Liver (tissue), 9 donors: ENCODE data around the gene SMC6. TPM values are rescaled to one million over a fixed set of nuclear protein-coding genes. Genes with fewer than 3 reads are reported as not detected.

ENCODE experiments used
- DNase-seq: peaks from one replicate; pipeline ENCODE4 v3.0.0-alpha.2; 2017; ENCODE audit warnings: low spot score
- H3K27ac ChIP-seq, 2 donors: one replicate each; pipeline ENCODE4 v1.7.0; 2013; ENCODE audit warnings: inconsistent platforms in 2 of 2, low read length in 2 of 2, control low read depth in 1 of 2, low read depth in 1 of 2, mild to moderate bottlenecking in 1 of 2
- H3K27me3 ChIP-seq, 4 donors: one replicate each; pipeline versions ENCODE4 v1.6.1 to v1.7.0; 2013; ENCODE audit warnings: low read length in 3 of 4, inconsistent platforms in 1 of 4, mild to moderate bottlenecking in 1 of 4, moderate library complexity in 1 of 4; ENCODE audit not compliant: control insufficient read depth in 4 of 4, insufficient read depth in 4 of 4
- H3K36me3 ChIP-seq, 4 donors: one replicate each; pipeline versions ENCODE4 v1.6.1 to v1.7.0; 2013; ENCODE audit warnings: low read length in 3 of 4, mild to moderate bottlenecking in 3 of 4, low read depth in 1 of 4, moderate library complexity in 1 of 4; ENCODE audit not compliant: control insufficient read depth in 4 of 4, insufficient read depth in 3 of 4
- H3K4me1 ChIP-seq, 4 donors: one replicate each; pipeline versions ENCODE4 v1.6.1 to v1.7.0; 2013; ENCODE audit warnings: low read length in 3 of 4, mild to moderate bottlenecking in 3 of 4, moderate library complexity in 1 of 4; ENCODE audit not compliant: control insufficient read depth in 4 of 4, insufficient read depth in 4 of 4
- H3K4me3 ChIP-seq, 3 donors: one replicate each; pipeline versions ENCODE4 v1.6.1 to v1.7.0; 2013; ENCODE audit warnings: low read length in 3 of 3, control low read depth in 1 of 3, low read depth in 1 of 3, mild to moderate bottlenecking in 1 of 3
- H3K9ac ChIP-seq, 2 donors: one replicate each; pipeline ENCODE4 v1.7.0; 2013; ENCODE audit warnings: low read length in 2 of 2, mild to moderate bottlenecking in 2 of 2, moderate library complexity in 2 of 2, control low read depth in 1 of 2, low read depth in 1 of 2
- H3K9me3 ChIP-seq, 4 donors: one replicate each; pipeline versions ENCODE4 v1.6.1 to v1.7.0; 2013; ENCODE audit warnings: low read length in 3 of 4; ENCODE audit not compliant: control insufficient read depth in 4 of 4
- EGR1 ChIP-seq, 2 donors: IDR thresholded peaks; 2 replicates each; pipeline ENCODE4 v1.6.1; 2016 to 2018; ENCODE audit warnings: antibody characterized with exemption in 2 of 2, low read depth in 2 of 2
- FOXA1 ChIP-seq: IDR thresholded peaks from 2 replicates; pipeline ENCODE4 v1.6.1; 2016; ENCODE audit warnings: antibody characterized with exemption
- FOXA2 ChIP-seq: IDR thresholded peaks from 2 replicates; pipeline ENCODE4 v1.6.1; 2016; ENCODE audit warnings: antibody characterized with exemption
- GABPA ChIP-seq, 2 donors: IDR thresholded peaks in 1 of 2; conservative IDR thresholded peaks in 1 of 2; 2 replicates each; pipeline ENCODE4 v1.6.1; 2016; ENCODE audit warnings: antibody characterized with exemption in 2 of 2, mild to moderate bottlenecking in 1 of 2, moderate library complexity in 1 of 2
- HNF4A ChIP-seq, 2 donors: conservative IDR thresholded peaks; 2 replicates each; pipeline ENCODE4 v1.6.1; 2016; ENCODE audit warnings: antibody characterized with exemption in 2 of 2, mild to moderate bottlenecking in 2 of 2
- HNF4G ChIP-seq: IDR thresholded peaks from 2 replicates; pipeline ENCODE4 v1.6.1; 2016; ENCODE audit warnings: antibody characterized with exemption
- JUND ChIP-seq, 2 donors: IDR thresholded peaks; 2 replicates each; pipeline ENCODE4 v1.6.1; 2016; ENCODE audit warnings: antibody characterized with exemption in 2 of 2
- NR2F2 ChIP-seq: IDR thresholded peaks from 2 replicates; pipeline ENCODE4 v1.6.1; 2016; ENCODE audit warnings: antibody characterized with exemption
- RAD21 ChIP-seq, 2 donors: IDR thresholded peaks; 2 replicates each; pipeline ENCODE4 v1.6.1; 2016; ENCODE audit warnings: antibody characterized with exemption in 2 of 2, mild to moderate bottlenecking in 2 of 2
- RXRA ChIP-seq, 2 donors: IDR thresholded peaks; 2 replicates each; pipeline ENCODE4 v1.6.1; 2017 to 2018; ENCODE audit warnings: antibody characterized with exemption in 2 of 2, mild to moderate bottlenecking in 1 of 2
- SP1 ChIP-seq: IDR thresholded peaks from 2 replicates; pipeline ENCODE4 v1.6.1; 2018; ENCODE audit warnings: antibody characterized with exemption, mild to moderate bottlenecking
- TAF1 ChIP-seq: conservative IDR thresholded peaks from 2 replicates; pipeline ENCODE4 v1.6.1; 2016; ENCODE audit warnings: antibody characterized with exemption, mild to moderate bottlenecking
- YY1 ChIP-seq: IDR thresholded peaks from 2 replicates; pipeline ENCODE4 v1.6.1; 2016; ENCODE audit warnings: antibody characterized with exemption, mild to moderate bottlenecking
- WGBS: extraction: QIAGEN DNeasy Blood & Tissue Kit; methylation state at CpG from one replicate; pipeline ENCODE4 v1.1.7; 2013; 5-methylcytosine and 5-hydroxymethylcytosine counted together
- polyA plus RNA-seq, 2 donors: library from polyadenylated mRNA; stranded (reverse) in 1 of 2; unstranded in 1 of 2; fragments of 200-250 nt in 1 of 2; fragments of >200 nt in 1 of 2; fragmentation: Nextera tagmentation in 1 of 2; extraction: Ambion mirVana in 1 of 2; gene quantifications; one replicate each; pipeline versions ENCODE4 v1.2.1 to v1.2.3, GENCODE V29; 2013 to 2015
- total RNA-seq, 2 donors: library from RNA; depleted of rRNA; stranded (reverse); fragments of >200 nt; gene quantifications; one replicate each; pipeline ENCODE4 v1.2.3, GENCODE V29; 2014
- TF ChIP-seq, protein P1 (sequence below): IDR thresholded peaks from 2 replicates; pipeline ENCODE4 v1.6.1; 2016; ENCODE audit warnings: antibody characterized with exemption, mild to moderate bottlenecking
- TF ChIP-seq, protein P2 (sequence below): IDR thresholded peaks from 2 replicates; pipeline ENCODE4 v1.6.1; 2016; ENCODE audit warnings: antibody characterized with exemption
- TF ChIP-seq, protein P3 (sequence below): fragments of 150-350 bp; IDR thresholded peaks from 2 replicates; pipeline ENCODE4 v1.5.1; 2017; ENCODE audit warnings: improper control_type of control experiment, low read depth, low read length; ENCODE audit not compliant: missing input control
- TF ChIP-seq, protein P4 (sequence below): IDR thresholded peaks from 2 replicates; pipeline ENCODE4 v1.6.1; 2016; ENCODE audit warnings: antibody characterized with exemption
- TF ChIP-seq, protein P5 (sequence below): IDR thresholded peaks from 2 replicates; pipeline ENCODE4 v1.6.1; 2016; ENCODE audit warnings: antibody characterized with exemption
- donor health status: healthy.
- donor health status: healthy.
- donor health status: healthy.
- donor health status: healthy.
- donor health status: healthy.

Gene SMC6
- total and polyA plus RNA-seq, 4 donors: 2.6 to 22.3 (median 11.0) TPM

DNA sequence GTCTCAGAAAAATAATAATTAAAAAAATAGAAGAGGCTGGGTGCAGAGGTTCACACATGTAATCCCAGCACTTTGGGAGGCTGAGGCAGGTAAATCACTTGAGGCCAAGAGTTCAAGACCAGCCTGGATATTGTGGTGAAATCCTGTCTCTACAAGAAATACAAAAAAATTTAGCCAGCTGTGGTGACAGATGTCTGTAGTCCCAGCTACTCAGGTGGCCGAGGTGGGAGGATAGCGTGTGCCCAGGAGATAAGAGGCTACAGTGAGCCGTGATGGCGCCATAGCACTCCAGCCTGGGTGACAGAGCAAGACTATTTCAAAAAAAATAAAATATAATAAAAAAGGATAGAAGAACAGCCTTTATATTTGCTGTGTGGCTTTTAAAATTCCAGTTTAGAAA, 35.9 kb downstream of the SMC6 start:
- Histone ChIP-seq H3K9ac (no peak overlapping the region), H3K4me1 (no peaks in the 10 kb centered on the region), H3K4me3 (no peak overlapping the region), H3K36me3 (peaks cover 5 to 68% (median 51%) of the 10 kb centered on the region in 4 donors), H3K9me3 (no peaks in the 10 kb centered on the region), H3K27ac (no peak overlapping the region), H3K27me3 (no peaks in the 10 kb centered on the region)
- WGBS: 94% methylated on average over 4 of the region's 4 CpGs
- no peak for DNase-seq
- TF ChIP-seq EGR1 (IDR thresholded peaks at IDR 0.05; ENCODE audit: low read depth in 2 of 2): no peak
- TF ChIP-seq, protein P1, sequence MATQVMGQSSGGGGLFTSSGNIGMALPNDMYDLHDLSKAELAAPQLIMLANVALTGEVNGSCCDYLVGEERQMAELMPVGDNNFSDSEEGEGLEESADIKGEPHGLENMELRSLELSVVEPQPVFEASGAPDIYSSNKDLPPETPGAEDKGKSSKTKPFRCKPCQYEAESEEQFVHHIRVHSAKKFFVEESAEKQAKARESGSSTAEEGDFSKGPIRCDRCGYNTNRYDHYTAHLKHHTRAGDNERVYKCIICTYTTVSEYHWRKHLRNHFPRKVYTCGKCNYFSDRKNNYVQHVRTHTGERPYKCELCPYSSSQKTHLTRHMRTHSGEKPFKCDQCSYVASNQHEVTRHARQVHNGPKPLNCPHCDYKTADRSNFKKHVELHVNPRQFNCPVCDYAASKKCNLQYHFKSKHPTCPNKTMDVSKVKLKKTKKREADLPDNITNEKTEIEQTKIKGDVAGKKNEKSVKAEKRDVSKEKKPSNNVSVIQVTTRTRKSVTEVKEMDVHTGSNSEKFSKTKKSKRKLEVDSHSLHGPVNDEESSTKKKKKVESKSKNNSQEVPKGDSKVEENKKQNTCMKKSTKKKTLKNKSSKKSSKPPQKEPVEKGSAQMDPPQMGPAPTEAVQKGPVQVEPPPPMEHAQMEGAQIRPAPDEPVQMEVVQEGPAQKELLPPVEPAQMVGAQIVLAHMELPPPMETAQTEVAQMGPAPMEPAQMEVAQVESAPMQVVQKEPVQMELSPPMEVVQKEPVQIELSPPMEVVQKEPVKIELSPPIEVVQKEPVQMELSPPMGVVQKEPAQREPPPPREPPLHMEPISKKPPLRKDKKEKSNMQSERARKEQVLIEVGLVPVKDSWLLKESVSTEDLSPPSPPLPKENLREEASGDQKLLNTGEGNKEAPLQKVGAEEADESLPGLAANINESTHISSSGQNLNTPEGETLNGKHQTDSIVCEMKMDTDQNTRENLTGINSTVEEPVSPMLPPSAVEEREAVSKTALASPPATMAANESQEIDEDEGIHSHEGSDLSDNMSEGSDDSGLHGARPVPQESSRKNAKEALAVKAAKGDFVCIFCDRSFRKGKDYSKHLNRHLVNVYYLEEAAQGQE: no peak
- TF ChIP-seq SP1: no peak
- TF ChIP-seq, protein P2, sequence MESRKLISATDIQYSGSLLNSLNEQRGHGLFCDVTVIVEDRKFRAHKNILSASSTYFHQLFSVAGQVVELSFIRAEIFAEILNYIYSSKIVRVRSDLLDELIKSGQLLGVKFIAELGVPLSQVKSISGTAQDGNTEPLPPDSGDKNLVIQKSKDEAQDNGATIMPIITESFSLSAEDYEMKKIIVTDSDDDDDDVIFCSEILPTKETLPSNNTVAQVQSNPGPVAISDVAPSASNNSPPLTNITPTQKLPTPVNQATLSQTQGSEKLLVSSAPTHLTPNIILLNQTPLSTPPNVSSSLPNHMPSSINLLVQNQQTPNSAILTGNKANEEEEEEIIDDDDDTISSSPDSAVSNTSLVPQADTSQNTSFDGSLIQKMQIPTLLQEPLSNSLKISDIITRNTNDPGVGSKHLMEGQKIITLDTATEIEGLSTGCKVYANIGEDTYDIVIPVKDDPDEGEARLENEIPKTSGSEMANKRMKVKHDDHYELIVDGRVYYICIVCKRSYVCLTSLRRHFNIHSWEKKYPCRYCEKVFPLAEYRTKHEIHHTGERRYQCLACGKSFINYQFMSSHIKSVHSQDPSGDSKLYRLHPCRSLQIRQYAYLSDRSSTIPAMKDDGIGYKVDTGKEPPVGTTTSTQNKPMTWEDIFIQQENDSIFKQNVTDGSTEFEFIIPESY: no peak
- TF ChIP-seq HNF4A (conservative IDR thresholded peaks at IDR 0.05): no peak
- no peak for TF ChIP-seq RAD21 (IDR thresholded peaks at IDR 0.05)
- no peak for TF ChIP-seq FOXA2
- no peak for TF ChIP-seq GABPA (IDR thresholded peaks at IDR 0.05 in 1 of 2, conservative IDR thresholded peaks at IDR 0.05 in 1 of 2)
- TF ChIP-seq, protein P3, sequence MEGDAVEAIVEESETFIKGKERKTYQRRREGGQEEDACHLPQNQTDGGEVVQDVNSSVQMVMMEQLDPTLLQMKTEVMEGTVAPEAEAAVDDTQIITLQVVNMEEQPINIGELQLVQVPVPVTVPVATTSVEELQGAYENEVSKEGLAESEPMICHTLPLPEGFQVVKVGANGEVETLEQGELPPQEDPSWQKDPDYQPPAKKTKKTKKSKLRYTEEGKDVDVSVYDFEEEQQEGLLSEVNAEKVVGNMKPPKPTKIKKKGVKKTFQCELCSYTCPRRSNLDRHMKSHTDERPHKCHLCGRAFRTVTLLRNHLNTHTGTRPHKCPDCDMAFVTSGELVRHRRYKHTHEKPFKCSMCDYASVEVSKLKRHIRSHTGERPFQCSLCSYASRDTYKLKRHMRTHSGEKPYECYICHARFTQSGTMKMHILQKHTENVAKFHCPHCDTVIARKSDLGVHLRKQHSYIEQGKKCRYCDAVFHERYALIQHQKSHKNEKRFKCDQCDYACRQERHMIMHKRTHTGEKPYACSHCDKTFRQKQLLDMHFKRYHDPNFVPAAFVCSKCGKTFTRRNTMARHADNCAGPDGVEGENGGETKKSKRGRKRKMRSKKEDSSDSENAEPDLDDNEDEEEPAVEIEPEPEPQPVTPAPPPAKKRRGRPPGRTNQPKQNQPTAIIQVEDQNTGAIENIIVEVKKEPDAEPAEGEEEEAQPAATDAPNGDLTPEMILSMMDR: no peak
- TF ChIP-seq FOXA1: no peak
- TF ChIP-seq NR2F2: no peak
- TF ChIP-seq, protein P4, sequence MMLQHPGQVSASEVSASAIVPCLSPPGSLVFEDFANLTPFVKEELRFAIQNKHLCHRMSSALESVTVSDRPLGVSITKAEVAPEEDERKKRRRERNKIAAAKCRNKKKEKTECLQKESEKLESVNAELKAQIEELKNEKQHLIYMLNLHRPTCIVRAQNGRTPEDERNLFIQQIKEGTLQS: no peak
- TF ChIP-seq, protein P5, sequence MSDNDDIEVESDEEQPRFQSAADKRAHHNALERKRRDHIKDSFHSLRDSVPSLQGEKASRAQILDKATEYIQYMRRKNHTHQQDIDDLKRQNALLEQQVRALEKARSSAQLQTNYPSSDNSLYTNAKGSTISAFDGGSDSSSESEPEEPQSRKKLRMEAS: no peak
- no peak for TF ChIP-seq RXRA (IDR thresholded peaks at IDR 0.05)
- no peak for TF ChIP-seq YY1
- no peak for TF ChIP-seq TAF1
- no peak for TF ChIP-seq JUND (IDR thresholded peaks at IDR 0.05)
- no peak for TF ChIP-seq HNF4G
